Activated naive CD8-positive, alpha-beta T cell (primary cell): ENCODE results near the gene RALBP1.

Experiments used
- H3K27ac Mint-ChIP-seq: one replicate; pipeline ENCODE4 v1.8.0; 2021; ENCODE audit warnings: mixed read lengths
- H3K27me3 Mint-ChIP-seq: one replicate; pipeline ENCODE4 v1.8.0; 2021; ENCODE audit warnings: mixed read lengths
- H3K36me3 Mint-ChIP-seq: one replicate; pipeline ENCODE4 v1.8.0; 2021; ENCODE audit warnings: mixed read lengths
- H3K4me1 Mint-ChIP-seq: one replicate; pipeline ENCODE4 v1.8.0; 2021; ENCODE audit warnings: low read depth, mixed read lengths
- H3K4me3 Mint-ChIP-seq: one replicate; pipeline ENCODE4 v1.8.0; 2021; ENCODE audit warnings: mild to moderate bottlenecking, mixed read lengths
- H3K9me3 Mint-ChIP-seq: one replicate; pipeline ENCODE4 v1.8.0; 2021; ENCODE audit warnings: low read depth, mixed read lengths

RALBP1 gene

DNA sequence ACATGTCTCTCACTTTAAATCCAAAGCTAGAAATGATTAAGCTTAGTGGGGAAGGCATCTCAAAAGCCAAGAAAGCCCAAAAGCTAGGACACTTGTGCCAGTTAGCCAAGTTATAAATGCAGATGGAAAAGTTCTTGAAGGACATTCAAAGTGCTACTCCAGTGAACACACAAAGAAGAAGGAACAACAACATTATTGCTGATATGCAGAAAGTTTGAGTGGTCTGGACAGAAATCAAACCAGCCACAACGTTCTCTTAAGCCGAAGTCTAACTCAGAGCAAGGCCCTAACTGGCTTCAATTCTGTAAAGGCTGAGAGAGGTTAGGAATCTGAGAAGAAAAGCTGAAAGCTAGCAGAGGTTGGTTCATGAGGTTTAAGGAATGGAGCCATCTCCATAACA is 90.1 kb downstream of the RALBP1 start:
- peaks cover 2% of the 10 kb centered on the region for H3K4me1 Mint-ChIP-seq
- H3K27ac Mint-ChIP-seq = no peak overlapping the region
- peaks cover 5% of the 10 kb centered on the region for H3K36me3 Mint-ChIP-seq
- no peaks in the 10 kb centered on the region for H3K9me3 Mint-ChIP-seq
- no peaks in the 10 kb centered on the region for H3K27me3 Mint-ChIP-seq
- no peak overlapping the region for H3K4me3 Mint-ChIP-seq

DNA sequence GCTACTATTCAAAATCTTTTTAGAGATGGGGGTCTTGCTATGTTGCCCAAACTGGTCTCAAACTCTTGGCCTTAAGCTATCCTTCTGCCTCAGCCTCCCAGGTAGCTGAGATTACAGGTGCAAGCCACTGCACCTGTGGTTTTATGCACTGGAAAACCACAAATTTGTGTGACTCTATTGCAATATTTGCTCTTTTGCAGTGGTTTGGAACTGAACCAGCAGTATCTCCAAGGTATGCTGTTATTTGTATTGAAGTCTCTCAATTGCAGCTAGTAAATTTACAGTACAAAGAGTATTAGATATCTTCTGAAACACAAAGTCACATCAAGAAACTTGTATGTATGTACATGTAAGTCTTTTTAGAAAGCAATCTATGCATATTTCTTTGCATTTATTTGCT is 92.9 kb downstream of the RALBP1 start:
- Mint-ChIP-seq H3K27ac (no peak overlapping the region), H3K27me3 (no peaks in the 10 kb centered on the region), H3K4me3 (no peak overlapping the region), H3K4me1 (peaks cover 2% of the 10 kb centered on the region), H3K36me3 (peaks cover 11% of the 10 kb centered on the region), H3K9me3 (no peaks in the 10 kb centered on the region)

DNA sequence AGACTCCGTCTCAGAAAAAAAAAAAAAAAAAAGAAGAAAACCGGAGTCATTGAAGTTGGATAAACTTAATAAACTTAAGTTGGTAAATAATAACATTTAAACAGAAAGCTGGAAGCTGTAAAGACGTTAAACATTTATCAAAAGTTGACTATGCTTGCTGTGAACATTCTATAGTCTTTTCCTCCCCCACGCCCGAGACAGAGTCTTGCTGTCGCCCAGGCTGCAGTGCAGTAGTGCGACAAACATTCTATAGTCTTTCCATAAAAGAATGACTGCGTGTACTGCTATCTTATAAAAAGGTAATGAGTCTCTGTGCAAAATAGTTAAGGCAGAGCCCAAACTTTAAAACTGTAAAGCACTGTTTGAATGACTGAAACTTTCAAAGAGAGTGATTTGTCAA is 93.9 kb downstream of the RALBP1 start:
- Mint-ChIP-seq H3K4me3 (no peak overlapping the region), H3K4me1 (peaks cover 2% of the 10 kb centered on the region), H3K27me3 (no peaks in the 10 kb centered on the region), H3K9me3 (no peaks in the 10 kb centered on the region), H3K36me3 (peaks cover 11% of the 10 kb centered on the region), H3K27ac (no peak overlapping the region)

DNA sequence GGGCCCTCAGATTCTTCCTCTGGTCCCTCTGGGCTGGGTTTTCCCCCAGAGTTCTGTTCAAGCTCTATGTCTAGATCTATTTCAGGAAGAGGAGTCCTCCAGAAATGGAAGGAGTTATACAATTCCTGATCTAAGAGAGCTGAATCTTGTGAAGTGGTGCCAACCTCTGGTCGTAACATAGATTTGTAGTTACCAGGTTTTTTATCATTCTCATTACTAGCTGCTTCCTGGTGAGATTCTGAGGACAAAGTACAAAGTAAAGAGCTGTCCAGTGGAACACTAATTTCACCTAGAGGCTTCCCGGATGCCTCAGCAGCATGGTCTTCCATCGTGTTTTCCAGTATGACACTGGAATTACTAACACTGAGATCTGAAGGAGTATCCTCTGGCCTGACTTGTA is 94.9 kb downstream of the RALBP1 start:
- Mint-ChIP-seq H3K4me3 (no peak overlapping the region), H3K27ac (no peak overlapping the region), H3K27me3 (no peaks in the 10 kb centered on the region), H3K9me3 (no peaks in the 10 kb centered on the region), H3K4me1 (peaks cover 2% of the 10 kb centered on the region), H3K36me3 (peaks cover 13% of the 10 kb centered on the region)

DNA sequence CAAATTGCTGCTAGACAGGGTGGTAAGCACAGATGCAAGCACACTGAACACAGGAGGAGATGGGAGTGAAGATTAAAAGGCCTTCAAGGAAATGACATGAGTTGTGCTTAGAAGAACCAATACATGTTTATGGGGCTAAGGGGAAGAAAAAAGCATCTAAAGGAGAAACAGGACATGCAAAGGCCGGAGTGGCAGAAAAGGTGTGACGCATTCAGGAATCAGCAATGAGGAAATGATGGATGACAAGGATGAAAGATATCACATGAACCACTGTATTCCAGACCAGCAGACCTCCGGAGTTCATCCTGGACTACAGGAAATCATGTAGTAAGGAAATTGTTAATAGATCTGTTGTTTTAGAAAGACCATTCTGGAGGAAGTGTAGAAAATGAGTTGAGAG is 96.2 kb downstream of the RALBP1 start:
- Mint-ChIP-seq H3K4me1 (peaks cover 2% of the 10 kb centered on the region), H3K27me3 (no peaks in the 10 kb centered on the region), H3K4me3 (no peak overlapping the region), H3K36me3 (peaks cover 13% of the 10 kb centered on the region), H3K27ac (no peak overlapping the region), H3K9me3 (no peaks in the 10 kb centered on the region)

DNA sequence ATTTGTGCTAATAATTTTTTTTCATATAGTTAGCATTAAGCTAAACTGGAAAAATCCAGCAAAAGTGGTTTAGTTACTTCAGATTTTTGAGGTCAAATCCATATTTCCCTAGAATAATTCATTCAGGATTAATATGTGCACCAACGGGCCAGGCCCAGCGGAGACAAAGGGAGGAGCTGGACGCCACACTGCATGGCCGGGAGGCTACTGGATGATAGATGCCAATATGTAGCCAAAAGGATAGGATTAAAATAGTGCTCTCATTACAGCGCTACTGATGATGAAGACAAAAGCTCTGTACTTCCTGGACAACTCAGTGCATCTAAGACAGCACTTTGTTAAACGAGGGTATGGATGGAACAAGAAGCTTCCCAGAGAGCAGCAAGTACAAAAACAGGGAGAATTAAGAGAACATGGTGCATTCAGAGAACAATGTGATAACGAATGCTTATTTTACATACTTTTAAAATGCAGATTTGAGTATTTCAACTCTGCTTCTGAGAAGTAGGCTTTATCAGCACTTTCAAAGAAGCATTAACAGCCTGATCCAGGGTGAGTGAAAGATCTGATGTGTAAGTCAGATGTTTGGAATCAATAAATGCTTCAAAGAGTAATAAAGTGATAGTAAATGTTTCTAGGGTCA is 99.3 kb downstream of the RALBP1 start:
- H3K9me3 Mint-ChIP-seq = no peaks in the 10 kb centered on the region
- H3K27me3 Mint-ChIP-seq = no peaks in the 10 kb centered on the region
- H3K4me3 Mint-ChIP-seq = no peak overlapping the region
- H3K4me1 Mint-ChIP-seq = no peaks in the 10 kb centered on the region
- no peak overlapping the region for H3K27ac Mint-ChIP-seq
- H3K36me3 Mint-ChIP-seq = peaks cover 14% of the 10 kb centered on the region

DNA sequence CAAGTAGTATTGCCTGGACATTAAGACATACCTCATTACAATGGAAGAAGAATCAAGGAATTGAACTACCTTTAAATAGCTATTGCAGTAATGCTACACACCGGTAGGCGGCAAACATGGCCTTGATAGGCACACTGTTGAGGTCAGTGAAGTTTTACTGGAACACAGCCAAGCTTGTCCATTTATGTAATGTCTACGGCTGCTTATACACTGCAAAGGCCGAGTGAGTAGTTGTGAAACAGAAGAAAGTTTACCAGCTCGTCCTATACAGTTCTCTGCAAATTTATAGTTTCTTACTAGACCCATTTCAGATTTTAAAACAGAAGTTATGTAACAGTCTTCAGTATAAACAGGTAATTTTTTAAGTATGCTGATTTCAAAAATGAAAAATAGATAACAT is 100.2 kb downstream of the RALBP1 start:
- H3K27ac Mint-ChIP-seq = no peak overlapping the region
- H3K27me3 Mint-ChIP-seq = no peaks in the 10 kb centered on the region
- H3K4me3 Mint-ChIP-seq = no peak overlapping the region
- H3K36me3 Mint-ChIP-seq = peaks cover 14% of the 10 kb centered on the region
- no peaks in the 10 kb centered on the region for H3K9me3 Mint-ChIP-seq
- H3K4me1 Mint-ChIP-seq = no peaks in the 10 kb centered on the region

DNA sequence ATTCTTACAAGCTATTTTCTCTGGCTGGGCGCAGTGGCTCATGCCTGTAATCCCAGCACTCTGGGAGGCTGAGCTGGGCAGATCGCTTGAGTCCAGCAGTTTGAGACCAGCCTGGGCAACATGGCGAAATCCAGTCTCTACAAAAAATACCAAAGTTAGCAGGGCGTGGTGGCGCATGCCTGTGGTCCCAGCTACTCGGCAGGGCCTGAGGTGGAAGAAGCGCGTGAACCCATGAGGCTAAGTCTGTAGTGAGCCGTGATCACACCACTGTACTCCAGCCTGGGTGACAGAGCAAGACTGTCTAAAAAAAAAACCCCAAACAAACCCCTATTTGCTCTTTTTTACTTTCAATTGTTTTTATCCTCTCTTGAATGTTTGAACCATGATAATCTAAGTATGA is 102.0 kb downstream of the RALBP1 start:
- Mint-ChIP-seq H3K27ac (no peak overlapping the region), H3K4me3 (no peak overlapping the region), H3K4me1 (no peaks in the 10 kb centered on the region), H3K36me3 (peaks cover 21% of the 10 kb centered on the region), H3K27me3 (no peaks in the 10 kb centered on the region), H3K9me3 (no peaks in the 10 kb centered on the region)

DNA sequence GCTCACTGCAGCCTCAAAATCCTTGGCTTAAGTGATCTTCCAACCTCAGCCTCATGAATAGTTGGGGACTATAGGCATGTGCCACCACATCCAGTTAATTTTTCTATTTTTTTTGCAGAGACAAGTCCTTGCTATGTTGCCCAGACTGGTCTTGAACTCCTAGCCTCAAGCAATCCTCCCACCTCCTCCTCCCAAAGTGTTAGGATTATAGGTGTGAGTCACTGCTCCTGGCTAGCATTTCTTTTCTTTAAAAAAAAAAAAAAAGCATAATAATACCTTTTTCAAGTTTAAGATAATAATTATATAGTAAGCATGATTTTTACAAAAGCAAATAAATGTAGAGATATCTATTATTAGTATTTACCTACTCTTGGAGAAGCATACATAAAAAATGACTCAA is 103.0 kb downstream of the RALBP1 start:
- Mint-ChIP-seq H3K27ac (no peak overlapping the region), H3K4me1 (no peaks in the 10 kb centered on the region), H3K36me3 (peaks cover 27% of the 10 kb centered on the region), H3K4me3 (no peak overlapping the region), H3K9me3 (no peaks in the 10 kb centered on the region), H3K27me3 (no peaks in the 10 kb centered on the region)

DNA sequence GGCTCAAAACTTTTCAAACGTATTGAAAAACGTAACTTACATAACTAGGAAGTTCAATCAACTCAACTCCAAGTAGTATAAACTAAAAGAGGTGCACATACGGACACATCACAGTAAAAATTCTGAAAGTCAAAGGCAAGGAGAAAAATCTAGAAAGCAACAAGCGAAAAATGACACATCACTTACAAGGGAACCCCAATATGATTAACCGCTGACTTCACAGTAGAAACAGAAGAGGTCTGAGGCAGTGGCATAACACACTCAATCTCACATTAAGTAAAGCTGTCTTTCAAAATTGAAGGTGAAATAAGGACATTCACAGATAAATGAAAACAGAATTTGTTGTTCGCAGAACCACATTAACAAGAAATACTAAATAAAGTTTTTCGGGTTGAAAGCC is 106.4 kb downstream of the RALBP1 start:
- no peaks in the 10 kb centered on the region for H3K27me3 Mint-ChIP-seq
- no peaks in the 10 kb centered on the region for H3K9me3 Mint-ChIP-seq
- H3K4me1 Mint-ChIP-seq = no peaks in the 10 kb centered on the region
- no peak overlapping the region for H3K4me3 Mint-ChIP-seq
- H3K27ac Mint-ChIP-seq = no peak overlapping the region
- H3K36me3 Mint-ChIP-seq = peaks cover 33% of the 10 kb centered on the region

DNA sequence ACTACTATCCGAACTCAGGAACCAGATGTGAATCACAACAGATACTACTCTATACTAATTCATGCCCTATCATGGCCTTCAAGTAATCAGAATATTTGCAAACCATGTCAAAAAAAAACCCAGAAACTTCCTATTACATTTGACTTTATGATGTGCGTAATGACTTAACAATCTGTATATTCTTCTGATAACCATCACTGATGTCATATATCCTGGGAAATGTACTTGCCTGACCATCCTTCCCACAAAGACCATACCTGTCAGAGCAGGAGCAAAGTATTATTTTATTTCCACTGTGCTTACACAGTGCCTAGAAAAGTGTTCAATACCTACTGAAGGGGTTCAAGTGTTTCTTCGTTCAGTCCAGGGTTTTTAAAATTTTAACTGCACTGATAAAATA is 111.5 kb downstream of the RALBP1 start:
- H3K4me1 Mint-ChIP-seq = no peaks in the 10 kb centered on the region
- H3K9me3 Mint-ChIP-seq = no peaks in the 10 kb centered on the region
- no peaks in the 10 kb centered on the region for H3K27me3 Mint-ChIP-seq
- H3K27ac Mint-ChIP-seq = no peak overlapping the region
- peaks cover 29% of the 10 kb centered on the region for H3K36me3 Mint-ChIP-seq
- no peak overlapping the region for H3K4me3 Mint-ChIP-seq
